ENCODE measurements around the gene HARBI1.
"Not testable (repeated sequence)": the region's sequence is repeated elsewhere in the genome, so short reads cannot be mapped to it uniquely, and the experiment has no call there.

The HARBI1 gene

DNA sequence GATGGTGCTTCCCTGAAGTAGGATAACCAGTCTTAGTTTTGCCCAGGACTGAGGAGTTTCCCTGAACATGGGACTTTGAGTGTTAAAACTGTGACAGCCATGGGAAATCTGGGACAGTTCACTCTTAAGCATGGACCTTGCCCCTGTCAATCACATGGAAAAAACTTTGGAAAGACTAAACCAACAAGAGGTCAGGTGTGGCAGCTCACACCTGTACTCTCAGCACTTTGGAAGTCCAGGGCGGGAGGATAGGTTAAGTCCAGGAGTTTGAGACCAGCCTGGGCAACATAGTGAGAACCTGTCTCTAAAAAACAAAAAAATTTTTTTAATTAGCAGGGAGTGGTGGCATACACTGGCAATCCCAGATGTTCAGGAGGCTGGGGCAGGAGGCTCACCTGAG is 19.9 kb downstream of the HARBI1 start:
- DNase-seq (ENCODE audit: low read depth in 3 of 3): no peak

DNA sequence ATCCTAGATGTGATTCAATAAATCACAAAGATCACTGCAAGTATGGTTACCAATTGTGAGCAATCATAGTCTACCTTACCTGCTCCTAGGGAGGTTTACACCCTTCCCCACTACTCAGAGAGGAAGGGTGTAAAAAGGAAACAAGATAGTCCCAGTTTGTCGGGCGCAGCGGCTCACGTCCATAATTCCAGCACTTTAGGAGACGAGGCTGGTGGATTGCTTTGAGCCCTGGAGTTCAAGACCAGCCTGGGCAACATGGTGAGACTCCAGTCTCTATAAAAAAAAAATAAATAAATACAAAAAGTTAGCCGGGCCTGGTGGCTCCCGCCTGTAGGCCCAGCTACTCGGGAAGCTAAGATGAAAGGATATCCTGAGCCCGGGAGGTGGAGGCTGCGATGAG is 22.2 kb downstream of the HARBI1 start:
- no peak for DNase-seq (ENCODE audit: low read depth in 3 of 3)

DNA sequence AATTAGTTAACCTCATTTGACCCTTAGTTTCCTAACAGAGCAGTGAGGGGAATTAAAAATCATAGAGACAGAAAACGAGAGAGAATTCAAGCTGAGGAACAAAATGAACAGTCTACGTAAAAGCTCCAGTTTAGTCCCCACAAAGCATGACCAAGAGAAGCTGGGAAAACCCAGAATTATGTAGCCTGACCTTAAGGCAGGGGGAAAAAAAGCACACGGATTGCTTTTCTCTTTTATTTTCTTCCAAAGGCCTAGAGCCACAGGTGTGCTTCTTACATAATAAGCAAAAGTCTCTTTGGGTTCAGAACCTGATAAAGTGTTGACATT is 22.7 kb downstream of the HARBI1 start:
- no peak for DNase-seq (ENCODE audit: low read depth in 3 of 3)

DNA sequence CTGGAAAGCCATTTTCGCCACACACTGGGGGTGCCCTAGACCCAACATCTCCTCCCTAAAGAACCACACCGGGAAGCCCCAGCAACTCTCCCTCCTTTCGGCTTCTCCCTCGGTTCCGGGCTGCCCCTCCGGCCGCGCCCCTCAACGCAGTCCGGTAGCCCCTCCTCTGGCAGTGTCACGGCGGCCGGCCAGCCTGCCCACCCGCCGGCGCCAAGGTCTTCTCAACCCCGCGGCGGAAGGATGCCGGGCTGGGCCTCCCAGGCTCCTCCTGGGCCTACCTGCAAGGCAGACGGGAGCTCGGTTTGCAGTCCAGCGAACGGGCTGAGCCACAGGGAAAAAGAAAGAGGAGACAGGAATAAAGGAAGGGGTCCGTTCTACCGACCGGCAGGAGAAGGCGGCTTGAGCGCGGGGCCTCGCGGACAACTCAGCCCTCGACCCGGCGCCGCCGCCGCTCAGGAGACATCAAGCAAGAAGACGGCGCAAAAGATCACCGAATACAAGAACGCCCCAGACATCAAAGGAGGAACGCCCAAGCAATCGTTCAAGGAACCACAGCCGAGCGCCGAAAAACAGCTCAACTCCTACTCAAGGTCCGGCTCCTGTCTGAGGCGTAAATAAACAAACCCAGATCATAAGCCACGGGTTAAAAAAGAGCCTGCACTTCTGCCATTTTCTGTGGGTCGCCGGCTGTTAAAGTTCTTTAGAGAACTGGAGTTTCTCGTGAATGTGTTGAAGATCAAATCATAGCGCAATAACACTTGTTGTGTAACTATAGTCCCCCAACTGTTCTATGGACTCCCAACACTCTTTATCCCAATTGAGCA is 23.3 kb downstream of the HARBI1 start, which contains the start of gene AMBRA1:
Gene AMBRA1 (minus strand): TSS at position 474 of the 824 bp plus-strand sequence. CDS start 45,643 bp downstream, outside the sequence.
- DNase-seq (ENCODE audit: low read depth in 3 of 3): peak; percentile 67 to 80 (median 74)

DNA sequence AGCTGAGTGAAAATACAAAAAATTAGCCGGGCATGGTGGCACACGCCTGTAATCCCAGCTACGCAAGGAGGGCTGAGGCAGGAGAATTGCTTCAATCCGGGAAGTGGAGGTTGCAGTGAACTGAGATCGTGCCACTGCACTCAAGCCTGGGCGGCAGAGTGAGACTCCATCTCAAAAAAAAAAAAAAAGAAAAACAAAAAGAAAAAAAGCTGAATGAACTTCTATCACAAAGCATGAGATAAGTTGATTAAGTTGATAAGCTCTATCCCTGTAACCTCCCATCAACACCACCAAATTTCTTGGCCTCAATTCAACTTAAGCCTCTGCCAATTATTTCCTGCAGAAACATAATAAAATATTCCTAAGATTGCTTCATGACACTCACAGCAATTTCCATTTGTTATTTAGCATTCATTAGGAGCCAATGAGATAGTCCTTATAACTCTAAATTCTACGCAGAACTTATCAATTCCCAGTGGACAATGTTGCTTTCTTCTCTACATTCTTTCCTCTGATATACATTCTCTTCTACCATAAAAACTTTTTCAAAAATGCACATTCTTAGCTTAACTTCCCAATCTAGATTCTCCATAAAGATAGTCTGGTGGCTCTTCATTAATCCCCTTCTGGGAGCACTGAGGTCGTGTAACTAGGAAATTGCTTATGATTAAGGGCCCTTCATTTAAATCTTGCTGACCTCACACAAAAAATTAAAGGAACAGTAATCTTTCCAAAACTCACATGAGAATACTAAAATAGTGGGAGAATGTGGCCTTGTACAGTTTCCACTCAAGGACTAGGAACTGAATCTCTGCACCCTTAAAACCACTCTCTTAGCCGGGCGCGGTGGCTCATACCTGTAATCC is 26.1 kb downstream of the HARBI1 start:
- DNase-seq (ENCODE audit: low read depth in 3 of 3): no peak

DNA sequence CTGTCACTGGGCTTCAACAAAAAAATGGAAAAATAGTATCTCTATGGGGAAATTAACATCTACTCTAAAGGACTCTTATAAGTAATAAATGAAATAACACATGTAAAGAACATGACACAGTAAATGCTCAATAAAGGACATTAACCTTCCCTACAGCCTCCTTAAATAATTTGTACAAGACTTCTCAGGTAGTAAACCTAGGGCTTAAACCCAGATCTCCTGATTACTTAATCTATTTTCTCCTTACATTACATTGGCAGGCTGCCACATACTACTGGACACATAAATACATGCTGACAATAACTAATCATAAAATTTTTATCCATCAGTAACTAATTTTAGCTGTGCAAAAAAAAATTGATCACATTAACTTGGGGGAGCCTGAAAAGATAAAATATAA is 28.1 kb downstream of the HARBI1 start:
- no peak for DNase-seq (ENCODE audit: low read depth in 3 of 3)

DNA sequence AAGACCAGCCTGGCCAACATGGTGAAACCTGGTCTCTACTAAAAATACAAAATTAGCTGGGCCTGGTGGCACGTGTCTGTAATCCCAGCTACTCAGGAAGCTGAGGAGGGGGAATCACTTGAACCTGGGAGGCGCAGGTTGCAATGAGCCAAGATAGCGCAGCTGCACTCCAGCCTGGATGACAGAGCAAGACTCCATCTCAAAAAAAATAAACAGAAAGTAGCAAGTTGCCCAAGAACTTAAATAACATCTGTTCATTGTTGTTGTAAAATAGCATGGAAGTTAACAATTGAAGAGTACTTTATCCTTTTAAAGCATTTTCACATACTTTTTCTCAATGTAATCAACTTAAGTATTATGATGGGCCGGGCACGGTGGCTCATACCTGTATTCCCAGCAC is 28.9 kb downstream of the HARBI1 start:
- DNase-seq (ENCODE audit: low read depth in 3 of 3): no peak

DNA sequence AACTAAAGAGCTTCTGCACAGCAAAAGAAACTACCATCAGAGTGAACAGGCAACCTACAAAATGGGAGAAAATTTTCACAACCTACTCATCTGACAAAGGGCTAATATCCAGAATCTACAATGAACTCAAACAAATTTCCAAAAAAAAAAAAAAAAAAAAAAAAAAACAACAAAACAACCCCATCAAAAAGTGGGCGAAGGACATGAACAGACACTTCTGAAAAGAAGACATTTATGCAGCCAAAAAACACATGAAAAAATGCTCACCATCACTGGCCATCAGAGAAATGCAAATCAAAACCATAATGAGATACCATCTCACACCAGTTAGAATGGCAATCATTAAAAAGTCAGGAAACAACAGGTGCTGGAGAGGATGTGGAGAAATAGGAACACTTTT is 33.5 kb downstream of the HARBI1 start:
- DNase-seq (ENCODE audit: low read depth in 3 of 3): not testable (repeated sequence)

DNA sequence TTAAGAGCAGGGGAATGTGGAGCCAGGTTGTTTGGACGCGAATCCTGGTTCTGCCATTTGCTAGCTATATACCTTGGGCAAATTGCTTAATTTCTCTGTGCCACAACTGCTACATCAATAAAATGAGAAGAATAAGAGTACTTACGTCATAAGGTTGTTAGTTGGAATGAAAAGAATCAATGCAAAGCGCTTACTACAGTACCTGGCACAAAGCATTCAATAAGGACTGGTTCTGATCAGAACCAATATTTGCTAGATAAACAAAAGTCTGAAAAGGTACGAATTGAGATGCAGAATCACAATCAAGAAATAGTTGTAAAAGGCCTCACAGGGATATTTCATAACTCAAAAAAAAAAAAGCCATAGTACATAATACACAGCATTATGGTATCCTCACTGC is 34.4 kb downstream of the HARBI1 start:
- no peak for DNase-seq (ENCODE audit: low read depth in 3 of 3)

DNA sequence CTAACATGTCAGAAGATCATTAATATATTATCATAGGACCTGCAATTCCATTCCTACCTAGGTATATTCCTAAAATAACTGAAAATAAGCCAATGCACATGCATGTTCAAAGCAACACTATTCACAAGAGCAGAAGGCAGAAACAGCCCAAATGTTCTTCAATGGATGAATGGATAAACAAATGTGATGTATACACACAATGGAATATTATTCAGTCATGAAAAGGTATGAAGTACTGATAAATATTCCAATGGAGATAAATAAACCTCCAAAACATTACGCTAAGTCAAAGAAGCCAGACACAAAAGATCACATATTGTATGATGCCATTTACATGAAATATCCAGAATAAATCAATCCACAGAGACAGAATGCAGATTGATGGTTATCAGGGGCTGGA is 40.0 kb downstream of the HARBI1 start:
- no peak for DNase-seq (ENCODE audit: low read depth in 3 of 3)

DNA sequence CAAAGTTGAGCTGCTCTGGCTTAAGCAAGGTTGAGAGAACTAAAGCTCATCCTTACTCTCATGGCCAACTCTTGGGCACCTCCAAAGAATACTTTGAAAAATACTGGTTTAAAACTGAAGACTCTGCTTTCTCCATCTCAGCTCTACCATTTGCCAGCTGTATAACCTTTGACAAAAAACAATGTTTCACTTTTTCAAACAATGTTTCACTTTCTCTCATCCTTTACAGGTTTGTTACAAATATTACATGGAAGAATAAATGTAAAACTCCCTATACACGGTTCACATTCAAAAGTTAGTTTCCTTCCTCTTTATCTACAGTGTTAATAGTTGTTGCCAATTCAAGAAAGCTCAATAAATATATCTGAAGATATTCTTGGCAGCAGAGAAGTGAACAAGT is 42.4 kb downstream of the HARBI1 start:
- no peak for DNase-seq (ENCODE audit: low read depth in 3 of 3)

DNA sequence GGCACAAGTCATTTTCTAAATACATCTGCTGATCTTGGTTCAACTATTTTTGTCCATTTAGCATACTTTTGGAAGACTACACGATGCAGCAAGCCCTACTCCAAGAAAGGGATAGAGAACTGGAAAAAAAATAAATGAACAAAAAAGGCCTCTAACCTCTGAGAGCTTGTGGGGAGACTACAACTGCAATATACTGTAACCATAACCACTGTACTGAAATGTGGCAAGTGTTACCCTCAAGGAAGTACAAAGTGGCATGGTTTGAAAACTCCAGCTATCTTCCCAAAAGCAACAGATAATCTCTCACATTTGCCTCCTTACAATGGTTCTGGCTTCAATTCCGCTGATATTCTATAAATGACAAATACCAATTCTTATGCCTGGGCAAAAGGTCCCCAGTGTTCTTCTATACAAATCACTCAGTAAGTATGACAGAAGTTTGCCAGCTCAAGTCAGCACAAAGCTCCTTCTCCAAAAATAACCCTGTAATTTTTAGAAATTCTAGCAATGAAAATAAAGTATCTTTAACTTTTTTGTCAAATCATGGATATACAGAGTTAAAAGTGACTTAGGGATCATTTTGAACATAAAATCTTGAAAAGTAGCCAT is 46.1 kb downstream of the HARBI1 start:
- no peak for DNase-seq (ENCODE audit: low read depth in 3 of 3)

DNA sequence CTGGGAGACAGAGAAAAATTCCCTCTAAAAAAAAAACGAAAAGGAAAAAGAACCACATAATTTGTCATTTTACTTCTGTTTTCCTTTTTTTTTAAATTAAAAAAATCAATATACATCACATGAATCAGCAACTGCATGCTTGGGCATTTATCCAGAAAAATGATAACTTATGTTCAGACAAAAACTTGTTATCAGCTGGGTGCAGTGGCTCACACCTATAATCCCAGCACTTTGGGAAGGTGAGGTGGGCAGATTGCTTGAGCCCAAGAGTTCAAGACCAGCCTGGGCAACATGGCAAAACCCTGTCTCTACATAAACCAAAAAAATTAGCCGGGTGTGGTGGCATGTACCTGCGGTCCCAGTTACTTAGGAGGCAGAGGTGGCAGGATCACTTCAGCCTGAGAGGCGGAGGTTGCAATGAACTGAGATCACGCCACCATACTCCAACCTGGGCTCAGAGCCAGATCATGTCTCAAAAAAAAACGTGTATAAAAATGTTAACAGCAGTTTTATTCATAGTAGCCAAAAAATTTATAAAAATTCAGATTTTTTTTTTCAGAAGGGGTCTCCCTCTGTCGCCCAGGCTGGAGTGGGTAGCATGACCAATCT is 51.7 kb downstream of the HARBI1 start:
- no peak for DNase-seq (ENCODE audit: low read depth in 3 of 3)

DNA sequence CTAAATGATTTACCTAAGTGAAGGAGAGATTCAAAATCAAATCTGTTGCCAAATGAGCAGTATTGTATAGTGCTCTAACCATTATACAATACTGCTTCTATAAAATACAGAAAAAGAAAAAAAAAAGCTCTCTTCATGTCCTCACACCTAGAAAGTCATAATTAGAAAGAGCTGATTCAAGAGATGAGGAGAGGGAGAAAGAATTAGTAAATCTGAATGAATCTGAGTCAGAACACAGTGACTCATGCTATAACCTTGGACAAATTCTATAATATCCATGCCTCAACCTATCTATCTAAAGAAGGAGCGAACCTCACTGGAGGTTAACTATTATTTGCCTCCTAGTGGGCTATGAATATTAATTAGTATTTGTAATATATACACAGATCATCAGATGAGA is 52.6 kb downstream of the HARBI1 start:
- DNase-seq (ENCODE audit: low read depth in 3 of 3): no peak

DNA sequence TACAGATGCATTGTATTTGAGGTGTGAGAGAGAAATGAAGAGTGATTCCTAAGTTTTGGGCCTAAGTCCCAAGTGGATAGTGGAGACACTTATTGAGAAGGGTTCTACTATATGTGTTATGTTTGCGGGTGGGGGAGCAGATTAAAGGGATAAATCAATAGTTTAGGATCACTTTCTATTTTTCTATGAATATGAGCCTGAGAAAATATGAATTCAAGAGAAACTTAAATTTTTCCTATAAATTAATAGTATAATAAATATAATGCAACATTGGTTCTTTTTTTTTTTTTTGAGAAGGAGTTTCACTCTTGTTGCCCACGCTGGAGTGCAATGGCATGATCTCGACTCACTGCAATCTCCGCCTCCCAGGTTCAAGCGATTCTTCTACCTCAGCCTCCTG is 54.5 kb downstream of the HARBI1 start:
- no peak for DNase-seq (ENCODE audit: low read depth in 3 of 3)

DNA sequence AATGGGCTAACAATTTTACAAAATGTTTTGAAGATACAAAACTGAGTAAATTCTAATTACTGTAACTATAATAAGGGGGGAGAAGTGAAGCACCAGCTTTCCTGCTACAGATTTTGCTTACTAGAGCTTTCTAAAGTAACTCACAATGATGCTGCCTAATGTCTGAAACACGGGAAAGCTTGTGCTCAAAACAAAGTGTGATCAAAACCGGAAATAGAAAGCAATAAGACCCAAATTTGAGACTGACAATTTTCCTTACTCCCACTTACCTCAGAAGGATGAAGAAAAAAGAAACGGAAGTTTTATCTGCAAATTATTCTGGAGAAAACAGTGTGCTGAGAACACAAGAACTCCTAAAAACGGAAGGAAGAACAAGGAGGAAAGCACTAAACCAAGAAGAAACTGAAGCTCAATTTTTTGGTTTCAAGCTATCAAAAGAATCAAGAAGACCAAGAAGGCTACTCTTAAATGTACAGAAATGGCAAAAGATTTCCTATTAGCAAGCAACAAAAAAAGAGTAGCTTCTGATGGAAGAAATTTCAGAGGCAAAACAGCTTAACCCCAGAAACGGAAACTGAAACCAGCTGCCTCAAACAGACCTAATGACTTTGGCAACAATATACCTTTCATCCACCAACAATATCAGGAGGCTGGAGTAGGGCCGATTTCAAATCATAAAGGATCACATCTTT is 56.6 kb downstream of the HARBI1 start:
- peak in 1 of 3 donors; percentile 8 for DNase-seq (ENCODE audit: low read depth in 3 of 3)

DNA sequence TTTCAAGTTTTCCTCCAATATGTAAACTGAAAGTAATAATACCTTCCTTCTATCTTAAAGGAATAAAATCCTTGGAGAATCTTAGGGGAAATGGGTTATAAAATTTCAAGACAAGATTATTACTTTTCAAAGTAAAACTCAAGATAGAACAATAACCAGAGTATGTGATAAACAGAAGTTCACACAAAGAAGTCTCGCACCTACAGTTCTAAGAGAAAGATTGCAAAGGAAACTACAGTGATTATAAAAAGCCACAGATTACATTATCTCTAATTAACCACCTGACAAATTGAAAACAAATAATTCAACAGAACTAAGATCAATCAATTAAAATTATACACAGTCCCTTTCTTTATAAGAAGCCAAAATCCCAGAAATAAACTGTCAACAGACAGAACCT is 57.2 kb downstream of the HARBI1 start:
- no peak for DNase-seq (ENCODE audit: low read depth in 3 of 3)

DNA sequence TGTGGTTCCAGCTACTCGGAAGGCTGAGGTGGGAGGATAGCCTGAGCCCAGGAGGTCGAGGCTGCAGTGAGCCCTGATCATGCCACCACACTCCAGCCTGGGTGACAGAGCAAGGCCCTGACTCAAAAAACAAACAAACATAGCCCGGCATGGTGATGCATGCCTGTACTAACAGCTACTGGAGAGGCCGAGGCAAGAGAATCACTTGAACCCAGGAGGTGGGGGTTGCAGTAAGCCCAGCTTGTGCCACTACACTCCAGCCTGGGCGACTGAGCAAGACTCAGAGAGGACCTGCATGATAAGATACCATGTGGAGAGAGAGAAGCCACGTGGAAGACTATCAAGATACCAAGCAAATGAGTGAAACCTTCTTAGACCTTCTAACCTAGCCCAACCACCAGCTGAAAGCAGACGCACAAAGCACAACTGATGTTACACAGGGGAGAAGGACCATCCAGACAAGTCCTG is 59.3 kb downstream of the HARBI1 start:
- DNase-seq (ENCODE audit: low read depth in 3 of 3): no peak

DNA sequence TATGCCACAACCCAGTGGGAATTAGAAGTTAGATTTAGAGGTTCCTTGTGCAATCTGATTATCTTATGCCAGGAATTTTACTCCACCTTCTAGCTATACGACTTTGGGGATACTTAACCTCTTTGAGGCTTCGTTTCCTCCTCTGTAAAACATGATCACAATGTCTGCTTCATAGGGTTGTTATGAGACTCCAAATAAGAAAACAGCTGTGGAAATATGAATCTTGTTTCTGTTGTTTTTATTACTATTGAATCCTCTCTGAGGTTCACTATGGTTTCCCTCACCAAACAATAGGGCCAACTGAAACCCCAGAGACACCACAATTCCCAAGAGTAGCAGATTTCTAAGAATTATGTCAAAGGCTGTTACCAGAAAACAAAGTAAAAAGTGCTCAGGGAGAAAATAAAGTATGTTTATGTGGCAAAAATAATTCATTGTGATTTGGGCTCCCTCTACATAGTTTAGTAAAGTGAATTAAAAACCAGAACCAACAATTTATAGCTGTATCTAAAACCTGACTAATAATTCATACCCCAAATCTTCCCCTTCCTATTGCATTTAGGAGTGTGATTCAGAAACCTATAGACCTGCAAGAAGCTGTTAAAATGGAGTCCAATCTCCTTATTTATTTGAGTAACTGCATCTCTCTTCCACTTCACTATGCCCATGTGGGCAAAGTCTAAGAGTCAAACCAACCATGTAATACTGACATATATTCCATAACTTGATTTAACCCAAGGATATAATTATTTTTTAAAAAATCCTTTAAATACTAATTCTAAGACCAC is 61.6 kb downstream of the HARBI1 start:
- DNase-seq (ENCODE audit: low read depth in 3 of 3): no peak
